PC-9 (cell line): ENCODE results near the gene EPGN.

ENCODE experiments used
- EZH2 ChIP-seq: fragments of 200-600 bp; sonication (generic); IDR thresholded peaks from 2 replicates; pipeline ENCODE4 v1.8.0; 2017; ENCODE audit warnings: antibody characterized with exemption, low read depth
- TF ChIP-seq, protein P1 (sequence below): fragments of 200-600 bp; sonication (generic); conservative IDR thresholded peaks from 2 replicates; pipeline ENCODE4 v1.6.1; 2017; ENCODE audit warnings: mixed run types, antibody characterized with exemption, mild to moderate bottlenecking, moderate library complexity

DNA sequence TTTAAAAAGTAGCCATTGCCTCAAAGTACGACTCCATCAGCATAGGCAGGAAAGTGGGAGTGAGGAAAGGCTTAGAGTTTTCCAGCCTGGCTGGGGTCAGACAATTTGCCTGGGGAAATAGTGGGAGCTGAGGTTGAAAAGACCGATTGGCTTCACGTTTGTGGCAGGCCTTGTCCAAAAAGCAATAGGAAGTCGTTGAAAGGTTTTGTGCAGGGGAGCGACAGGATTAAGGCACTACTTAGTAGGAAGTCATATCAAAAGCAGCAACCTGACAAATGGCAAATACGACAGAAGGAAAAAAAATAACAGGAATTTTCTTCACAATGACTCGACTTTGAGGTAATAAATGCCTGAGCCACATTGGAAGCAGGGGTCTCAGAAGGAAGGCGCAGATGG is 56.0 kb downstream of the EPGN start:
- TF ChIP-seq, protein P1, sequence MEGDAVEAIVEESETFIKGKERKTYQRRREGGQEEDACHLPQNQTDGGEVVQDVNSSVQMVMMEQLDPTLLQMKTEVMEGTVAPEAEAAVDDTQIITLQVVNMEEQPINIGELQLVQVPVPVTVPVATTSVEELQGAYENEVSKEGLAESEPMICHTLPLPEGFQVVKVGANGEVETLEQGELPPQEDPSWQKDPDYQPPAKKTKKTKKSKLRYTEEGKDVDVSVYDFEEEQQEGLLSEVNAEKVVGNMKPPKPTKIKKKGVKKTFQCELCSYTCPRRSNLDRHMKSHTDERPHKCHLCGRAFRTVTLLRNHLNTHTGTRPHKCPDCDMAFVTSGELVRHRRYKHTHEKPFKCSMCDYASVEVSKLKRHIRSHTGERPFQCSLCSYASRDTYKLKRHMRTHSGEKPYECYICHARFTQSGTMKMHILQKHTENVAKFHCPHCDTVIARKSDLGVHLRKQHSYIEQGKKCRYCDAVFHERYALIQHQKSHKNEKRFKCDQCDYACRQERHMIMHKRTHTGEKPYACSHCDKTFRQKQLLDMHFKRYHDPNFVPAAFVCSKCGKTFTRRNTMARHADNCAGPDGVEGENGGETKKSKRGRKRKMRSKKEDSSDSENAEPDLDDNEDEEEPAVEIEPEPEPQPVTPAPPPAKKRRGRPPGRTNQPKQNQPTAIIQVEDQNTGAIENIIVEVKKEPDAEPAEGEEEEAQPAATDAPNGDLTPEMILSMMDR, result no peak
- no peak for TF ChIP-seq EZH2
